Mesenchymal stem cell (in vitro differentiated cells and primary cell): Measurements from ENCODE around the gene FEM1A.

ENCODE experiments used
- DNase-seq: peaks from one replicate; pipeline ENCODE4 v3.0.0-alpha.2; 2013
- H2AFZ ChIP-seq: one replicate; pipeline ENCODE4 v1.6.1; 2013; ENCODE audit warnings: low read depth, mild to moderate bottlenecking, control low read depth, inconsistent platforms, low read length, moderate library complexity
- H2AK5ac ChIP-seq: 2 replicates; pipeline ENCODE4 v1.6.1; 2013; ENCODE audit warnings: low read length, moderate library complexity, mild to moderate bottlenecking, inconsistent platforms; ENCODE audit not compliant: severe bottlenecking
- H2BK120ac ChIP-seq: one replicate; pipeline ENCODE4 v1.6.1; 2013; ENCODE audit warnings: low read depth, mild to moderate bottlenecking, inconsistent platforms, low read length, moderate library complexity
- H2BK12ac ChIP-seq, 2 experiments: one replicate each; pipeline ENCODE4 v1.6.1; 2013; ENCODE audit warnings: inconsistent platforms in 2 of 2, low read length in 2 of 2, mild to moderate bottlenecking in 2 of 2, moderate library complexity in 2 of 2, control low read depth in 1 of 2
- H2BK15ac ChIP-seq: one replicate; pipeline ENCODE4 v1.6.1; 2013; ENCODE audit warnings: mild to moderate bottlenecking, low read depth, inconsistent platforms; ENCODE audit not compliant: poor library complexity, severe bottlenecking
- H2BK5ac ChIP-seq: 2 replicates; pipeline ENCODE4 v1.6.1; 2013; ENCODE audit warnings: low read depth, mild to moderate bottlenecking, low read length, control low read depth, inconsistent platforms; ENCODE audit not compliant: poor library complexity, severe bottlenecking
- H3K14ac ChIP-seq, 2 experiments: one replicate each; pipeline ENCODE4 v1.6.1; 2013; ENCODE audit warnings: inconsistent platforms in 2 of 2, low read length in 2 of 2, control low read depth in 1 of 2, mild to moderate bottlenecking in 1 of 2, moderate library complexity in 1 of 2
- H3K18ac ChIP-seq, 2 experiments: one replicate each; pipeline ENCODE4 v1.6.1; 2013; ENCODE audit warnings: inconsistent platforms in 2 of 2, low read length in 2 of 2, control low read depth in 1 of 2, low read depth in 1 of 2, mild to moderate bottlenecking in 1 of 2
- H3K23ac ChIP-seq, 2 experiments: one replicate each; pipeline ENCODE4 v1.6.1; 2013; ENCODE audit warnings: inconsistent platforms in 2 of 2, low read length in 2 of 2, mild to moderate bottlenecking in 2 of 2, moderate library complexity in 2 of 2, control low read depth in 1 of 2
- H3K27ac ChIP-seq: 2 replicates; pipeline ENCODE4 v1.5.1; 2013; ENCODE audit warnings: mild to moderate bottlenecking, moderate library complexity, low read length, control low read depth, inconsistent platforms; ENCODE audit not compliant: poor library complexity, severe bottlenecking
- H3K27me3 ChIP-seq, 2 experiments: 2 replicates each; pipeline versions ENCODE4 v1.6.1 to v1.7.0; 2013; ENCODE audit warnings: low read length in 2 of 2, mild to moderate bottlenecking in 2 of 2, moderate library complexity in 2 of 2, control low read depth in 1 of 2, inconsistent platforms in 1 of 2; ENCODE audit not compliant: control insufficient read depth in 1 of 2, insufficient read depth in 1 of 2
- H3K36me3 ChIP-seq, 2 experiments: 2 replicates each; pipeline versions ENCODE4 v1.6.1 to v1.7.0; 2013; ENCODE audit warnings: low read length in 2 of 2, control low read depth in 1 of 2, inconsistent platforms in 1 of 2, low read depth in 1 of 2, mild to moderate bottlenecking in 1 of 2; ENCODE audit not compliant: insufficient read depth in 2 of 2, control insufficient read depth in 1 of 2
- H3K4ac ChIP-seq, 2 experiments: one replicate each; pipeline ENCODE4 v1.6.1; 2013; ENCODE audit warnings: inconsistent platforms in 2 of 2, low read length in 2 of 2, mild to moderate bottlenecking in 2 of 2, moderate library complexity in 2 of 2, control low read depth in 1 of 2, low read depth in 1 of 2
- H3K4me1 ChIP-seq: 2 replicates; pipeline ENCODE4 v1.6.1; 2013; ENCODE audit warnings: low read depth, low read length, control low read depth; ENCODE audit not compliant: control insufficient read depth, insufficient read depth
- H3K4me2 ChIP-seq: 2 replicates; pipeline ENCODE4 v1.6.1; 2013; ENCODE audit warnings: low read length, mild to moderate bottlenecking, inconsistent platforms; ENCODE audit not compliant: poor library complexity, severe bottlenecking
- H3K4me3 ChIP-seq, 2 experiments: 2 replicates each; pipeline versions ENCODE4 v1.5.1 to v1.7.0; 2013; ENCODE audit warnings: low read length in 2 of 2, mild to moderate bottlenecking in 2 of 2, control low read depth in 1 of 2, low read depth in 1 of 2; ENCODE audit not compliant: insufficient read depth in 1 of 2
- H3K79me1 ChIP-seq: replicated peaks from 2 replicates; pipeline ENCODE4 v1.6.1; 2013; ENCODE audit warnings: mild to moderate bottlenecking, control low read depth, low read length, inconsistent platforms; ENCODE audit not compliant: poor library complexity, severe bottlenecking
- H3K9ac ChIP-seq: 2 replicates; pipeline ENCODE4 v1.7.0; 2013; ENCODE audit warnings: mild to moderate bottlenecking, low read length, moderate library complexity
- H3K9me3 ChIP-seq: 2 replicates; pipeline ENCODE4 v1.7.0; 2013; ENCODE audit warnings: mild to moderate bottlenecking, low read length; ENCODE audit not compliant: control insufficient read depth
- H4K8ac ChIP-seq: one replicate; pipeline ENCODE4 v1.6.1; 2013; ENCODE audit warnings: inconsistent platforms, mild to moderate bottlenecking, low read length, moderate library complexity
- H4K91ac ChIP-seq: one replicate; pipeline ENCODE4 v1.6.1; 2013; ENCODE audit warnings: mild to moderate bottlenecking, low read length, inconsistent platforms
- WGBS: methylation state at CpG from one replicate; pipeline ENCODE4 v1.1.7; 2013; ENCODE audit warnings: mixed read lengths; 5-methylcytosine and 5-hydroxymethylcytosine counted together

FEM1A gene

GRCh38 chr19:4800591-4801081, 9.1 kb downstream of the FEM1A start:
- WGBS = 62% methylated on average over 23 of the region's 23 CpGs
- no peak overlapping the region for H2AK5ac ChIP-seq

GRCh38 chr19:4801085-4801619, 9.6 kb downstream of the FEM1A start:
- H3K18ac ChIP-seq = no peak overlapping the region
- H4K91ac ChIP-seq = no peak overlapping the region
- H4K8ac ChIP-seq = no peak overlapping the region
- H3K9me3 ChIP-seq = no peaks in the 10 kb centered on the region
- H2BK12ac ChIP-seq = no peak overlapping the region
- no peak overlapping the region for H2BK15ac ChIP-seq
- WGBS = no CpG with 5 or more reads among the region's 3 CpGs
- no peak overlapping the region for H3K23ac ChIP-seq
- H3K27ac ChIP-seq = no peak overlapping the region
- no peak overlapping the region for H2AK5ac ChIP-seq
- DNase-seq = no peak
- H3K4me3 ChIP-seq = no peak overlapping the region
- H3K4me1 ChIP-seq = peaks cover 2% of the 10 kb centered on the region
- H2AFZ ChIP-seq = no peak overlapping the region
- H2BK5ac ChIP-seq = no peak overlapping the region
- H3K79me1 ChIP-seq = peaks cover 6% of the 10 kb centered on the region
- H3K14ac ChIP-seq = no peak overlapping the region
- H3K4ac ChIP-seq = no peak overlapping the region
- no peaks in the 10 kb centered on the region for H3K27me3 ChIP-seq
- H3K9ac ChIP-seq = no peak overlapping the region
- H3K36me3 ChIP-seq = peaks cover 7 to 12% of the 10 kb centered on the region in 2 experiments
- no peak overlapping the region for H3K4me2 ChIP-seq
- H2BK120ac ChIP-seq = no peak overlapping the region

More at GRCh38 chr19:4800591-4801081, 9.1 kb downstream of the FEM1A start:
- Histone ChIP-seq H2BK120ac (no peak overlapping the region), H4K91ac (no peak overlapping the region), H2BK5ac (no peak overlapping the region), H3K4me2 (no peak overlapping the region), H3K18ac (no peak overlapping the region), H2AFZ (no peak overlapping the region), H3K23ac (peak overlapping the region in 1 of 2 experiments; percentile 50), H3K27me3 (no peaks in the 10 kb centered on the region), H3K14ac (no peak overlapping the region), H3K4ac (no peak overlapping the region), H4K8ac (no peak overlapping the region), H3K79me1 (peaks cover 6% of the 10 kb centered on the region), H3K27ac (no peak overlapping the region), H3K4me1 (peaks cover 2% of the 10 kb centered on the region), H3K36me3 (peaks cover 7 to 12% of the 10 kb centered on the region in 2 experiments), H3K9me3 (no peaks in the 10 kb centered on the region), H3K9ac (no peak overlapping the region), H2BK15ac (no peak overlapping the region), H3K4me3 (no peak overlapping the region), H2BK12ac (no peak overlapping the region)
- no peak for DNase-seq

- Histone ChIP-seq H3K9me3 (no peaks in the 10 kb centered on the region), H2BK15ac (no peak overlapping the region), H3K79me1 (peaks cover 1% of the 10 kb centered on the region), H3K4ac (no peak overlapping the region), H3K18ac (no peak overlapping the region), H4K91ac (no peak overlapping the region), H3K4me1 (peaks cover 2% of the 10 kb centered on the region), H2BK12ac (no peak overlapping the region), H3K27me3 (no peaks in the 10 kb centered on the region), H3K9ac (no peak overlapping the region), H4K8ac (no peak overlapping the region), H3K36me3 (peaks cover 0 to 5% of the 10 kb centered on the region in 2 experiments), H2AK5ac (no peak overlapping the region), H2AFZ (no peak overlapping the region), H2BK5ac (no peak overlapping the region), H3K14ac (no peak overlapping the region), H3K4me2 (no peak overlapping the region), H3K23ac (no peak overlapping the region), H2BK120ac (no peak overlapping the region), H3K27ac (no peak overlapping the region), H3K4me3 (no peak overlapping the region)
- 90% methylated on average over 7 of the region's 7 CpGs for WGBS
- no peak for DNase-seq
Observed at GRCh38 chr19:4802711-4803110, 11.2 kb downstream of the FEM1A start.

- WGBS = 52% methylated on average over 32 of the region's 33 CpGs
- Histone ChIP-seq H3K4me1 (peaks cover 2% of the 10 kb centered on the region), H2BK5ac (no peak overlapping the region), H3K23ac (no peak overlapping the region), H3K4me3 (no peak overlapping the region), H3K27ac (no peak overlapping the region), H3K27me3 (no peaks in the 10 kb centered on the region), H2AK5ac (no peak overlapping the region), H4K8ac (no peak overlapping the region), H2BK120ac (no peak overlapping the region), H2BK12ac (no peak overlapping the region), H3K18ac (peak overlapping the region in 1 of 2 experiments; percentile 18), H3K79me1 (peaks cover 1% of the 10 kb centered on the region), H3K4me2 (no peak overlapping the region), H4K91ac (no peak overlapping the region), H3K36me3 (peaks cover 0 to 5% of the 10 kb centered on the region in 2 experiments), H3K9ac (no peak overlapping the region), H2AFZ (peak overlapping the region; percentile 89), H3K9me3 (no peaks in the 10 kb centered on the region), H3K4ac (no peak overlapping the region), H2BK15ac (no peak overlapping the region), H3K14ac (no peak overlapping the region)
- DNase-seq = peak; percentile 66
Observed at GRCh38 chr19:4803736-4804695, 12.5 kb downstream of the FEM1A start.
